ENCODE data around the gene EAF1. TPM values are rescaled to one million over a fixed set of nuclear protein-coding genes. Genes with fewer than 3 reads are reported as not detected.
"Not testable (repeated sequence)": the region's sequence is repeated elsewhere in the genome, so short reads cannot be mapped to it uniquely, and the experiment has no call there.

The EAF1 gene
- total RNA-seq, 1 donor from 2014 or later = 24.9 TPM

DNA sequence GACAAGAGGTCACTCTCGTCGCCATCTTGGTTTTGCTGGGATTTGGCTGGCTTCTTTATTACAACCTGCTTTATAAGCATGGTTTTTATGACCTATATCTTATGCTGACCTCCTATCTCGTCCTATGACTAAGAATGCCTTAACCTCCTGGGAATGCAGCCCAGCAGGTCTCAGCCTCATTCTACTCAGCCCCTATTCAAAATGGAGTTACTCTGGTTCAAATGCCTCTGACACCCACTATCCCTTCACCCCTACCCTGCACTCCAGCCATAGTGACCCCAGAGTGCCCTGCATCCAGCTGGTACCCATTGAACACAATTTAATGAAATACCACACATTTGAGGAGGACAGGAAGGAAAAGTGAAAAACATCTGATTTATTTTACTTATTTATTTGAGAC, 23.4 kb upstream of the EAF1 start:
- Mint-ChIP-seq H3K27me3 (ENCODE audit: low read depth) (no peaks in the 10 kb centered on the region), H3K36me3 (ENCODE audit: low read depth) (no peaks in the 10 kb centered on the region), H3K27ac (ENCODE audit: unreplicated experiment) (no peak overlapping the region), H3K4me3 (no peak overlapping the region), H3K4me1 (no peaks in the 10 kb centered on the region), H3K9me3 (no peaks in the 10 kb centered on the region)
- TF ChIP-seq, protein P1, sequence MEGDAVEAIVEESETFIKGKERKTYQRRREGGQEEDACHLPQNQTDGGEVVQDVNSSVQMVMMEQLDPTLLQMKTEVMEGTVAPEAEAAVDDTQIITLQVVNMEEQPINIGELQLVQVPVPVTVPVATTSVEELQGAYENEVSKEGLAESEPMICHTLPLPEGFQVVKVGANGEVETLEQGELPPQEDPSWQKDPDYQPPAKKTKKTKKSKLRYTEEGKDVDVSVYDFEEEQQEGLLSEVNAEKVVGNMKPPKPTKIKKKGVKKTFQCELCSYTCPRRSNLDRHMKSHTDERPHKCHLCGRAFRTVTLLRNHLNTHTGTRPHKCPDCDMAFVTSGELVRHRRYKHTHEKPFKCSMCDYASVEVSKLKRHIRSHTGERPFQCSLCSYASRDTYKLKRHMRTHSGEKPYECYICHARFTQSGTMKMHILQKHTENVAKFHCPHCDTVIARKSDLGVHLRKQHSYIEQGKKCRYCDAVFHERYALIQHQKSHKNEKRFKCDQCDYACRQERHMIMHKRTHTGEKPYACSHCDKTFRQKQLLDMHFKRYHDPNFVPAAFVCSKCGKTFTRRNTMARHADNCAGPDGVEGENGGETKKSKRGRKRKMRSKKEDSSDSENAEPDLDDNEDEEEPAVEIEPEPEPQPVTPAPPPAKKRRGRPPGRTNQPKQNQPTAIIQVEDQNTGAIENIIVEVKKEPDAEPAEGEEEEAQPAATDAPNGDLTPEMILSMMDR (conservative IDR thresholded peaks at IDR 0.05) = no peak
- no peak for DNase-seq (ENCODE audit: low read depth, low spot score)

GRCh38 chr3:15404767-15405166, 22.6 kb upstream of the EAF1 start:
- H3K4me1 Mint-ChIP-seq = no peaks in the 10 kb centered on the region
- no peaks in the 10 kb centered on the region for H3K36me3 Mint-ChIP-seq (ENCODE audit: low read depth)
- H3K4me3 Mint-ChIP-seq = no peak overlapping the region
- no peaks in the 10 kb centered on the region for H3K9me3 Mint-ChIP-seq
- no peak for DNase-seq (ENCODE audit: low read depth, low spot score)
- H3K27ac Mint-ChIP-seq (ENCODE audit: unreplicated experiment) = no peak overlapping the region
- TF ChIP-seq, protein P1 (conservative IDR thresholded peaks at IDR 0.05) = no peak
- H3K27me3 Mint-ChIP-seq (ENCODE audit: low read depth) = no peaks in the 10 kb centered on the region

- DNase-seq (ENCODE audit: low read depth, low spot score) = no peak
Measured at GRCh38 chr3:15405448-15406050, 21.8 kb upstream of the EAF1 start.

GRCh38 chr3:15409239-15409638, 18.2 kb upstream of the EAF1 start:
- no peak overlapping the region for H3K4me3 Mint-ChIP-seq

More at GRCh38 chr3:15405448-15406050, 21.8 kb upstream of the EAF1 start:
- Mint-ChIP-seq H3K27me3 (ENCODE audit: low read depth) (no peaks in the 10 kb centered on the region), H3K4me1 (no peaks in the 10 kb centered on the region), H3K9me3 (no peaks in the 10 kb centered on the region), H3K4me3 (no peak overlapping the region), H3K36me3 (ENCODE audit: low read depth) (no peaks in the 10 kb centered on the region), H3K27ac (ENCODE audit: unreplicated experiment) (no peak overlapping the region)
- TF ChIP-seq, protein P1 (conservative IDR thresholded peaks at IDR 0.05) = peak; percentile 78

DNA sequence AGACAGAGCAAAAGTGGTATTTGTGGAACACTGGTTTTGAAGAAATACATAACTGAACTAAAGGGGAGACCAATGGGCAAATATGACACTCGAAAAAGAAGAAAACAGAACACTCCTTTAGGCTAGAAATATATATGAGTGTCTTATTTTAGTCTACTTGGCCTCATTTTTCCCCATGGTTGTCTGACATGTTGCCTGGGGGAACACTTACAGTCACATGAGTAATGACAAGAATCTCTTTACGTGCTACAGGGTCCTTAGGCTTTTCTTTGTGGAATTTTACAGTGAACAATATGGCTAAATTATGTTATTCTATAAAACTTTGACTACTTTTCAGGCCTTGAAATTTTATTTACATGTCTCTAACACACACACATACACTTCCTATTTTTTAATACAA, 17.6 kb upstream of the EAF1 start:
- TF ChIP-seq, protein P1 (conservative IDR thresholded peaks at IDR 0.05) = no peak
- DNase-seq (ENCODE audit: low read depth, low spot score) = no peak
- Mint-ChIP-seq H3K9me3 (no peaks in the 10 kb centered on the region), H3K4me1 (no peaks in the 10 kb centered on the region), H3K27me3 (ENCODE audit: low read depth) (no peaks in the 10 kb centered on the region), H3K4me3 (no peak overlapping the region), H3K36me3 (ENCODE audit: low read depth) (peaks cover 2% of the 10 kb centered on the region), H3K27ac (ENCODE audit: unreplicated experiment) (no peak overlapping the region)

More at GRCh38 chr3:15409239-15409638, 18.2 kb upstream of the EAF1 start:
- DNase-seq (ENCODE audit: low read depth, low spot score) = no peak
- Mint-ChIP-seq H3K27ac (ENCODE audit: unreplicated experiment) (no peak overlapping the region), H3K9me3 (no peaks in the 10 kb centered on the region), H3K36me3 (ENCODE audit: low read depth) (peaks cover 2% of the 10 kb centered on the region), H3K27me3 (ENCODE audit: low read depth) (no peaks in the 10 kb centered on the region), H3K4me1 (no peaks in the 10 kb centered on the region)
- TF ChIP-seq, protein P1 (conservative IDR thresholded peaks at IDR 0.05) = no peak

GRCh38 chr3:15410966-15411365, 16.4 kb upstream of the EAF1 start:
- not testable (repeated sequence) for H3K9me3 Mint-ChIP-seq; H3K27ac Mint-ChIP-seq (ENCODE audit: unreplicated experiment); H3K4me1 Mint-ChIP-seq; H3K36me3 Mint-ChIP-seq (ENCODE audit: low read depth); DNase-seq (ENCODE audit: low read depth, low spot score); H3K27me3 Mint-ChIP-seq (ENCODE audit: low read depth); H3K4me3 Mint-ChIP-seq
